ENCODE measurements around the gene CACNA2D2.

Gene CACNA2D2

GRCh38 chr3:50314342-50314741 lies 189.1 kb downstream of the CACNA2D2 start:
- DNase-seq (ENCODE audit: low read depth in 1 of 2, low spot score in 1 of 2), result no peak
- no peak for TF ChIP-seq CTCF (IDR thresholded peaks at IDR 0.05; ENCODE audit: insufficient read depth, low read length)
- Histone ChIP-seq H3K27ac (replicated peaks) (no peak overlapping the region), H3K27me3 (ENCODE audit: insufficient read depth, poor library complexity, severe bottlenecking) (no peaks in the 10 kb centered on the region), H3K4me3 (replicated peaks; ENCODE audit: insufficient read depth, low read length) (no peak overlapping the region)
